Measurements from ENCODE around the gene RGS2.
A peak's percentile ranks its signal among the peaks of the same experiment; 100 is the strongest.

The RGS2 gene

GRCh38 chr1:192810253-192810880, 1.5 kb downstream of the RGS2 start:
- peak overlapping the region; percentile 87 to 94 for H3K4me3 ChIP-seq (replicated peaks in 1 of 2; ENCODE audit: low read depth in 2 of 2, low read length in 2 of 2)
- peak; percentile 20 to 82 for DNase-seq (ENCODE audit: low read depth in 2 of 2)
- no peak for TF ChIP-seq CTCF (IDR thresholded peaks at IDR 0.05; ENCODE audit: low read depth, low read length)

- no peak for TF ChIP-seq CTCF (IDR thresholded peaks at IDR 0.05; ENCODE audit: low read depth, low read length)
- no peak for DNase-seq (ENCODE audit: low read depth in 2 of 2)
- H3K4me3 ChIP-seq (replicated peaks in 1 of 2; ENCODE audit: low read depth in 2 of 2, low read length in 2 of 2) = peak overlapping the region in 1 of 2 donors; percentile 87
These were observed 2.2 kb downstream of the RGS2 start for GRCh38 chr1:192811006-192811405.

GRCh38 chr1:192811594-192812239, 2.9 kb downstream of the RGS2 start:
- DNase-seq (ENCODE audit: low read depth in 2 of 2) = peak in 1 of 2 donors; percentile 30
- no peak for TF ChIP-seq CTCF (IDR thresholded peaks at IDR 0.05; ENCODE audit: low read depth, low read length)
- H3K4me3 ChIP-seq (replicated peaks in 1 of 2; ENCODE audit: low read depth in 2 of 2, low read length in 2 of 2) = no peak overlapping the region

- DNase-seq (ENCODE audit: low read depth in 2 of 2) = peak in 1 of 2 donors; percentile 43
- H3K4me3 ChIP-seq (replicated peaks in 1 of 2; ENCODE audit: low read depth in 2 of 2, low read length in 2 of 2) = no peak overlapping the region
- TF ChIP-seq CTCF (IDR thresholded peaks at IDR 0.05; ENCODE audit: low read depth, low read length) = no peak
These were observed 3.8 kb downstream of the RGS2 start for GRCh38 chr1:192812420-192813209.

GRCh38 chr1:192814805-192815204, 6.0 kb downstream of the RGS2 start:
- no peak for DNase-seq (ENCODE audit: low read depth in 2 of 2)
- no peak overlapping the region for H3K4me3 ChIP-seq (replicated peaks in 1 of 2; ENCODE audit: low read depth in 2 of 2, low read length in 2 of 2)
- TF ChIP-seq CTCF (IDR thresholded peaks at IDR 0.05; ENCODE audit: low read depth, low read length) = no peak

- TF ChIP-seq CTCF (IDR thresholded peaks at IDR 0.05; ENCODE audit: low read depth, low read length) = no peak
- H3K4me3 ChIP-seq (replicated peaks in 1 of 2; ENCODE audit: low read depth in 2 of 2, low read length in 2 of 2) = no peak overlapping the region
- no peak for DNase-seq (ENCODE audit: low read depth in 2 of 2)
These were observed 8.4 kb downstream of the RGS2 start for GRCh38 chr1:192817246-192817645.

Data from cardiac fibroblast (primary cell).